Tongue (tissue), 2 donors: ENCODE measurements around the gene GPRIN2. TPM values are rescaled to one million over a fixed set of nuclear protein-coding genes. Genes with fewer than 3 reads are reported as not detected.
"Not testable (repeated sequence)": the region's sequence is repeated elsewhere in the genome, so short reads cannot be mapped to it uniquely, and the experiment has no call there.

Source experiments
- DNase-seq: peaks from one replicate; pipeline ENCODE4 v3.0.0-alpha.2; 2015
- total RNA-seq: library from RNA; depleted of rRNA; stranded (reverse); fragments of >200 nt; gene quantifications from one replicate; pipeline ENCODE4 v1.2.3, GENCODE V29; 2014

The GPRIN2 gene
- total RNA-seq, 1 donor from 2014 or later = 1.3 TPM

DNA sequence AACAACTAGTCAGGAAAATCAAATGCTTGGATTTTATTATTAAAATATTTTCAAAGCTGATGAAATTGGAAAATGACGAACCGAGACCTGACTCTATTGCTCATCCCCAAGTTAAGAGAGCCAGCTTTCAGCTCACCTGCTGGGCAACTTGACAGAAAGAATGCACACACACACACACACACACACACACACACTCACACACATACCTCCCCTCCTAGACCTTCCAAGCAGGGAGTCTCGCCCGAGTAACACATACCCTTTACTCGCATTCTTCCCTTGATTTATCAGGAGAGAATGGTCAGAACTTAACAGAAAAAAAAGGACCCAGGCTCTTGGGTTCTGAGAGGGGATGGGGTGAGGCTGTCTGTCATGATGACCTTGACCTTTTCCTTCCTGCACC lies 19.1 kb downstream of the GPRIN2 start:
- no peak for DNase-seq

DNA sequence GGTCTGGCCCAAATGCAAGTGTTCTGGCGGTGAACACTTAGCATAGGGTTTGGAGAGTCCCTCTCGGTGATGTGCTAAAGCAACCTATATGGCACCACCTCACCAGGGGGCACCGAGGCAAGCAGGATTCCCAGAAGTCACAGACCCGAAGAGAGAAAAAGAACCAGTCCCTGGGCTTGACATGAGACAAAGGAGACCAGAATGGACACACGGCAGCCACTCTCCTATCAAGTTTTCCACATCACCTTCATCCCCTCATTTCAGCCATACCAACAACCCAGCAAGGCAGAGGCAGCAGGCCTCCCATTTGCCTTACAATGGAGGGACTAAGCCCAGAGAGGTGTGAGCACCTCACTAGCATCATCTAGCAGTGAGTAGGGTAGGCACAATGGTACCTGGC lies 19.7 kb downstream of the GPRIN2 start:
- DNase-seq = no peak

DNA sequence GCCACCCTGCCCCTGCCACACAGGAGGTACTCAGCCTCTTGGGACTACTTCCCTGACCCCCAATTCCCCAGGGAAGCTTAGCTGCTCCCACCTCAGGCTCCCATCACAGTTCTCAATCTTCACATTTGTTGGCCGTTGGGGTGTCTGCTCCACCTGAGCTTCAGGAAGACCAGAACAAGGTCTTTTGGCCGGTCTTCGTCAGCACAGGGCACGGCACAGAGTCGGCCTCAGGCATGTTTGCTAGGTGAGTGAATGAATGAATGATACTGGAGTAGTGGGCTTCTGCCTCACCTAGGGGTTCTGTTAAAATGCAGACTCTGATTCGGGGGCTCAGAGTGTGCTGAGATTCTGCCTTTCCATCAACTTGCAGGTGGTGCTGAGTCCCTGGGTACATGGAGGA lies 20.3 kb downstream of the GPRIN2 start:
- no peak for DNase-seq

DNA sequence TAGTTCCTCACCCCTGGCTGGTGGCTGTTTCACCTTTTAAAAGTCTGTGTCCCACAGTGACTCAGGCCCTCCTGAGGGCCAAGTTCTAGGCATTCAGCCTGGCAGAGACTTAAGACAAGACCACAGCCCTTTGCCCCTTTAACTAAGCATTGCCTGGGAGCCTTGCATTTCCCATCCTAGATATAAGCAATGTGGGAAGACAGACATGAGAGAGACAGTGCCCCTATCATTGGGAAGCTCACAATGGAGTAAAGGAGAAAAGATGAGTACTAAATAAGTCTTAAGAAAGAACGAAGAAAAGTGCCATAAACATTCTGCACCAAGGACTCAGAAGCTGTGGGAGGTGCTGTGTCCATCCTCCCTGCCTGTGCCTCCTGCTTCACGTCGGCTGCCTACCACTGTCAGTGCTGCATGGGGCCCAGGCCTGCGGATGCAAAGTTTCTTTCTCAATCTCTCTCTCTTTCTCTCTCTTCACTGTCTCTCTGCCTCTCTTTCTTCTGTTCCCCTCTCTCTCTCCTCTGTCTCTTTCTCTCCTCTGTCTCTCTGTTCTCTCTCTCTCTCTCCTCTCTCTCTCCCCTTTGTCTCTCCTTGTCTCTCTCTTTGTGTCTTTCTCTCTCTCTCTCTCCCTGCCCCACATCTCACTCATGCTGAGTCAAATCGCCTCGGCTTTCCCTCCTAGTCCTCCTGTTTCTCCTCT lies 21.5 kb downstream of the GPRIN2 start:
- no peak for DNase-seq

DNA sequence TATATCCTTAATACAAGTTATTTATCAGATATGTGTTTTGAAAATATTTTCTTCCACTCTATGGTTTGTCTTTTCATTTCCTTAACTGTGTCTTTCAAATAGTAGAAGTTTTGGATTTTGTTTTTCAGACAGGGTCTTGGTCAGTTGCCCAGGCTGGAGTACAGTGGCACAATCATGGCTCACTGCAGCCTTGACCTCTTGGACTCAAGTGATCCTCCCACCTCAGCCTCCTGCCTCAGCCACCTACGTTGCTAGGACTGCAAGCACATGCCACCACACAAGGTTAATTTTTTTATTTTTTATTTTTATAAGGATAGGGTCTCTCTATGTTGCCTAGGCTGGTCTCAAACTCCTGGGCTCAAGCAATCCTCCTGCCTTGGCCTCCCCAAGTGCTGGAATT lies 24.2 kb downstream of the GPRIN2 start:
- DNase-seq = not testable (repeated sequence)

DNA sequence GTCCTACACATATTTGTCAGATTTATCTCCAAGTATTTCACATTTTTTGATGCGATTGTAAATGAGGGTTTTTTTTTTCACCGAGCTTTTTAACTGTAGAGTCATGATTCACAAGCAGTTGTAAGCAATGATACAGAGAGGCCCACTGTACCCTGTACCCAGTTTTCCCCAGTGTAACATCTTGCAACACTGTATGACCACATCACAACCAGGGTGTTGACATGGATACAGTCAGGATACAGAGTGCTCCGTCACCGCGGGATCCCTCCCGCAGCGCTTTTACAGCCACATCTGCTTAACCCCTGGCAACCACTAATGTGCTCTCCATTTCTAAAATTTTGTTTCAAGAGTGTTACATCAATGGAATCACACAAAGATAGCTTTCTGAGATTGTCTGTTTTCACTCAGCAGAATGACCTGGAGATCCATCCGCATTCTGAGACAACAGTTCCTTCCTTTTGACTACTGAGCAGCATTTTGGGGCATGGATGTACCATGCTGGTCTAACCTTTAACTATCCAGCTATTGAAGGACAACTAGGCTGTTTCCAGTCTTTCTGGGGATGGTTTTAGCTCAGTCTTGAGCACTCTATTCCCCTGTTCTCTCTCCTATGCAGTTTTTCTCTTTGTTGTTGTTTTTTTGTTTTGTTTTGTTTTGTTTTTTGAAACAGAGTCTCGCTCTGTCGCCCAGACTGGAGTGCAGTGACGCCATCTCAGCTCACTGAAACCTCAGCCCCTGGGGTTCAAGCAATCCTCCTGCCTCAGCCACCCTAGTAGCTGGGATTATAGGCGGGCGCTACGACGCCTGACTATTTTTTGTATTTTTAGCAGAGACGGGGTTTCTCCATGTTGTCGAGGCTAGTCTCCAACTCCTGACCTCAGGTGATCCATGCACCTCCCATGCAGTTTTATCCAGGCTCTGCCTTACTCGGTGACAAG lies 25.9 kb downstream of the GPRIN2 start:
- peak; percentile 77 for DNase-seq

DNA sequence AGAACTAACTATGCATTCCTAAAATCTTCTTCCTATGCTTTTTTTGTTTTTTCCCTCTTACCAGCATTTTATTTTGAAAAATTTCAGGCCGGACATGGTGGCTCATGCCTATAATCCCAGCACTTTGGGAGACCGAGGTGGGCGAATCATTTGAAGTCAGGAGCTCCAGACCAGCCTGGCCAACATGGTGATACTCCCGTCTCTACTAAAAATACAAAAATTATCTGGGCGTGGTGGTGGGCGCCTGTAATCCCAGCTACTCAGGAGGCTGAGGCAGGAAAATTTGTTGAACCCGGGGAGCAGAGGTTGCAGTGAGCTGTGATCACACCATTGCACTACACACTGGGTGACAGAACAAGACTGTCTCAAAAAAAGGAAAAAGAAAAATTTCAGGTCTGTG lies 26.7 kb downstream of the GPRIN2 start:
- not testable (repeated sequence) for DNase-seq

DNA sequence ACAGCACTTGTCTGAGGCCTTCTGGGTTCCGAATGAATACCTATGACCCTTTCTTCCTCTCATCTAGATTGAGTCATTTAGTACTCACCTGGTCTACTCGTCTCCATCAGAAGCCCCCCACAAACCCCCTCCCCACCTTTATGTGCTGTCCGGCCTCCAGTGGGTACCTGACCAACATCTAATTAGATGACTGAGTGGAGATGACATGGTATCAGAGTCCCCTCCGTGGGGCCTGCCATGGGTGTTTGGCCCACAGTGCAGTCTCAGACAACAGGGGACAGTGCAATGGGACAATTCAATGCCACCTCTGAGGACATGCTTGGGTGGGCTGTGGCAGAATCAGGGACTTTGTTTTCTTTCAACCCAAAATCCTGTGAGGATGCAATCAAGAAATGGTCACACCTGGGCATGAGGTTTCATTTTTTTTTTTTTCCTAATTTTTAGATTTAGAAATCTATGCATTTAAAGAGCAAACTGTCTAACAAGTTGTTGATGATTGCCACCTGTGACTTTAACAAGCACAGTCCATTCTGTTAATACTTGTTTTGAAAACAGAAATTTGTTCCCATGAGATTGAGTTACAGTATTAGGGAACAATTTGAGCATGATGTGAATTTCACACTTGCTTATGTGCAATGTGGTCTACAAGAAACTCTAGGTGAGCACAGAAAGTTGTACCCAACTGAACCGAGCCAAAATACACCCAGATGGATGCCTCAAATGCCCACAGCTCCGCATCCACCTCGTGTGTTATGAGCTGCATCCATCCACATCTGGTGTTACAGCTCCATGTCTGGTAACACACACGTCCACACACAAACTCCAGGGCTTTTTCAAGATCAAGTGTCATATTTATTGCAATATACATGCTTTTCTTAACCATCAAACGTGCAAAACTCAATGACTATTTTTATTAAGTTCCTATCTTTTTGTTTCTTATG lies 27.5 kb downstream of the GPRIN2 start:
- no peak for DNase-seq

DNA sequence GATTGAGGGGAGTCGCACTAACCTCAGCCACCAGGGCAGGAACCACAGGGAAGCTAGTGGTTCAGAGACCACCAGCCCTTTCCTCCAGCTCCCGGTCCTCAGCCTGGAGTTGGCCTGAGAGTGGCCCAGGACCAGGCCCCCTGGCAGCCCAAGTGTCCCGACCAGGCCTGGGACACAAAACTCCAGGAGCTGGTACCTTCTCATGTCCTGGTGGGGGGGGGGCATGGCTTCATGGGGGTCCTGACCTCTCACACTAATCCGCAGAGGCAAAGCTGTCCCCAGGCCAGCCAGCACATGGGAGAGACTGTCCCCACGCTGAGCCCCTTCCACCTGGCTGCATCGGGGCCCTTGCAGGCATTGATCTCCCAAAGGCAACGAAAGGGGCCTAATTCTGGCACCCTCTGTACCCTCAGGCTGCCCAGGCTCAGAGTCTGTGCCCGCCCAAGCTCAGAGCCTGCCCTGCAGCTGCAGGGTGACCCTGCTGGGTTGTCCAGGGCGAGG lies 28.2 kb downstream of the GPRIN2 start:
- no peak for DNase-seq

DNA sequence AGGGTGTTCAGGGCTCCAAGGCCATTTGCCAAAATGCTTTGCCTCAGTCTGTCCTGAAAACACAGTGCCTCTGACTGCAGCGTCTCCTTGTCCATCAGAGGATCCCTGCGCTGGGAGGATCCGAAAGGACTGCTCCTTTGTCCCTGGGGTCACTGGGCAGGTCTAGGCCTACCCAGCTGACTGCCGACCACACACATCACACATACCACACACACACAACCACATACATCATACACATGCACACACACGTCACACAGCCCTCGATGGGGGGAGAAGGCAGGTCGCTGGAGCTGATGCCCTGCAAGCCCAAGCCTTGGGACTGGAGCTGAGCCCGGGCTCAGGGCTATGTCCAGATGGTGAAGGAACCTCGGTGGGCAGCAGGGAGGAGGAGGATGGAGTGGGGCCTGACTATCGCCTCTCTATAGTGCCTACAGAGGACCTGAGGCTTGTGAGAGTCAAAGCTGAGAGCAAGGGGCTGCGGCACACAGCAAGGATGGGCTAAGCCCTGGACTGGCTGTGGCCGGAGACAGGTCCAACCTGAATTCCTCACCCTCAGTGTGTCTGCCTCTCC lies 29.1 kb downstream of the GPRIN2 start:
- no peak for DNase-seq

DNA sequence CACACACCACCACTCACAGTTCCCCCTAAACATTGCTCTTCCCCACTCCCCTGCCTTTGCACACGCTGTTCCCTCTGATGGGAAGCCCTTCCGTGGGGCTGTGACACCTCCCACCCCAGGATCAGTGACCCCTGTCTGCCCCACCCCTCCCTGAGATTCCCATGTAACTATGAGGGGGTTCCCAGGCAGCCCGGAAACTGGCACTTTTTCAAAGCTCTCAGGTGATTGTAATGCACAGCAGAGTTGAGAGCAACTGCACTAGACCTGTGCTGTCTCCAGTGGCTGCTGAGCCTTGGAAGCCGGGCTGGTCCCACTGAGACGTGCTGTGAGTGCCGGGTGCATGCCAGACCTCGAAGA lies 29.8 kb downstream of the GPRIN2 start:
- DNase-seq = no peak

DNA sequence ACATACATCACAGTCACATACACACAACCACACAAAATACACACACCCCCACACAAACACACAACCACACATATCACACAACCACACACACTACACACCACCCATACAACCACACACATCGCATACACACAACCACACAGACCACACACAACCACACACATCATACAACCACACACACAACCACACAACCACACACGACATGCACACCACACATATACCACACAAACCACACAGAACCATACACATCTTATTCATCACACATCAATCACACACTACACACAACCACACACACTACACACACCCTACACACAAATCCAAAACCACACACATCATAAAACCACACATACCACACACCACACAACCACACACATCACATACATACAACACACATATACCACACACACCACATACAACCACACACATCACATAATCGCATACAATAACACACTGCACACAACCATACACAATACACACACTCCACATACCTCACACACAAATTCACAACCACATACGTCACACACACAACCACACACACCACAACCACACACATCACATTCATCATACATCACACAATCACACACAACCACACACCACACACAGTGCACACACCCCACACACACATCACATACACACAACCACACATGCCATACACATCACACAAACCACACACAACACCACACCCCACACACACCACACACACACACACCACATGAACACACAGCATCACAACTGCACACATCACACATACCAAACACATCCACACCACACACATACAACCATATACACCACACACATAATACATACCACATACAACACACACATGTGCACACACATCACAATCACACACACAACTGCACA lies 30.4 kb downstream of the GPRIN2 start:
- no peak for DNase-seq

DNA sequence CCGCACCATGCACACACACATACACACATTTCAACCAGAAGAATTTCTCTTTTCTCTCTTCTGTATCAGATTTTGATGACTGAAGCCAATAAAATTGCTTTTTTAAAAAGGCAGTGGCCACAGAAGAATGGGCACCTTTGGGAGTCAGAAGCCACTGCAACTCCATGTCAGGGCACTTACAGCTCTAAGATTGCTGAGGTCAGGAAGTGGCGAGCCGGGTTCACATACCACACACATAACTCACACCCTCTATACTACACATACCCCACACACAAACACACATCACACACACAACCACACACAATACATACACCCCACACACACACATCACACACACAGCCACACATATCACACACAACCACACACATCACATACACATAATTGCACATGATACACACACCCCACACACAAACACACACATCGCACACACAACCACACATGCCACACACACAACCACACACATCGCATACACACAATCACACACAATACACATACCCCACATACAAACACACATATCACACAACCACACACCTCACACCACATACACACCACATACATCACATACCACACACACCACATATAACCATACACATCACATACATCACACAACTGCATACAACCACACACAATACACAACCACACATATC lies 31.2 kb downstream of the GPRIN2 start:
- DNase-seq = no peak

DNA sequence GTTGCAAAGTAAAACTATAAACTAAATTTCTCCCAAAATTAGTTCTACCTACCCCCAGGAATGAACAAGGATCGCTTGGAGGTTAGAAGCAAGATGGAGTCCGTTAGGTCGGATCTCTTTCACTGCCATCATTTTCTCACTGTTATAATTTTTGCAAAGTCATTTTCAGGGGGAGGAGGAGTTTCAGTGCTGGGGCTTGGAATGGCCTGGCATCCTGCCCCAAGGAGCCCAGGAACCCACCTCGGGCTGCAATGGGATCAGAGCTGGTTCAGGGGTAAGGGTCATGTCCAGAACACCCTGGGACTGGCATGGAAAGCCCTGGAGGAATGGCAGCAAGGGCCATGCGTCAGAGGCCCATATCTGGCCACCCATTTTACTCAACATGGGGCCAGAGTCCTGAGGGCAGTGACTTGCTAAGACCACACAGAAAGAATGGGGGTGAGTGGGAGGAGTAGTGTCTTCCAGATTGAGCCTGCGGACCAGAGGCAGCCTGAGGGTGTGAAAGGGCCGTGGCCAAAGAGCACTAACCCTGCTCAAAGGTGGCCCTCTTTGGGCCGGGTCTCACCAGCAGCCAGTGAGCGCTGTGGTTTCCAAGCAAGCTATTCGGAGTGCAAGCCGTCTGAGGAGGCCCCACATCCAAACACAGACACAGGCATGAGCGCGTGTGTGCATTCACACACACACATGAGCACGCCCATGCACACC lies 31.8 kb downstream of the GPRIN2 start:
- no peak for DNase-seq

DNA sequence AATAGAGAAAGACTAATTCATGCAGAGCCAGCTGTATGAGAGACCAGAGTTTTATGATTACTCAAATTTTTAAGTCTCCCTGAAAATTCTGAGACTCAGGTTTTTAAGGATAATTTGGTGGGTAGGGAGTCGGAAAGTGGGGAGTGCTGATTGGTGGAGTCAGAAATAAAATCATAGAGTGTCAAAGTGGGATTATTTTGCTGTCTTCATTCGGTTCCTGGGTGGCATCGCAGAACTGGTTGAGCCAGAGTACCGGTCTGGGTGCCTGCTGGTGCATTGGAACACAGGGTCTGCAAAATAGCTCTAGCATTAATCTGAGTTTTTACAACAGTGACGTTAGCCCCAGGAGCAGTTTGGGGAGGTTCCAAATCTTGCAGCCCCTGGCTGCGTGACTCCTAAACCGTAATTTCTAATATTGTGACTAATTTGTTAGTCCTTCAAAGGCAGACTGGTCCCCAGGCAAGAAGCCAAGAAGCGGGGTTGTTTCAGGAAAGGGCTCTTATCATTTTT lies 32.4 kb downstream of the GPRIN2 start:
- DNase-seq = peak; percentile 43

DNA sequence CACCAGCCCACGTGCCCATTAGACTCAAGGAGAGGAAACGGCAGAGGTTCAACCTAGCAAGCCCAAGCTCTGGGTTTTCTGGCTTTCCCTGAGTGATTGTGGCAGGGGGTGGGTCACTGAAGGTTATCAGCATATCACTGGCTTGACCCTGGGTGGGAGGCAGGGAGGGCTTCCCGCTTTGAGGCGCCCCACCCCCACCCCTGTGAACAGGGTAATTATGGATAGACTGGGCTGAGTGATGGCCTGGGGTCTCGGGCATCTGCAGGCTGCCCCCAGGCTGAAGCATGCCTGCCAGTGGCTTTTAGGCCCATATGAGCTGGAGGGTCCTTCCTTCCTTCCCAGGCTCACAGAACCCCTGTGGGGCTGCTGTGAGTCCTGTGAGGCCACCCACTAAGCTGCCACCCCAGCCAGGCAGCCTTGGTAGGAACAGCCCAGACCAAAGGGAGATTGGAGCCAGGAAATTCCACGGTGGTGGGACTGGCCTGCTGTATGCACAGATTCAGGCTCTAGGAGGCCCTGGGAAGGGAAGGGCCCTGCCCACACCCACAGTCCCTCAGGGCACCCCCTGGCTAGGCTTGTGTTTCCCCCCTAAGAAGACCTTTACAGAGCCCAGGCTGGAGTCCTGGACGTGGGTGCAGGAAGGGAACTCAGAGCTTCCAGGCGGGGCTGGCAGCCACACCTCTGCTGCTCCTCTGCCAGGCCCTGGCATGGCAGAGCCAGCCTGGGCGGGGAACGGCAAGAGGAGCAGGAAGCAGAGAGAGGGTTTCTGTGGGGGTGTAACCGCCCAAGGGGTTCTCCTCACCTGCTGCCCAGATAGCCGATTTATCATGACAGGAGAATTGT lies 33.1 kb downstream of the GPRIN2 start:
- DNase-seq = peak; percentile 58

DNA sequence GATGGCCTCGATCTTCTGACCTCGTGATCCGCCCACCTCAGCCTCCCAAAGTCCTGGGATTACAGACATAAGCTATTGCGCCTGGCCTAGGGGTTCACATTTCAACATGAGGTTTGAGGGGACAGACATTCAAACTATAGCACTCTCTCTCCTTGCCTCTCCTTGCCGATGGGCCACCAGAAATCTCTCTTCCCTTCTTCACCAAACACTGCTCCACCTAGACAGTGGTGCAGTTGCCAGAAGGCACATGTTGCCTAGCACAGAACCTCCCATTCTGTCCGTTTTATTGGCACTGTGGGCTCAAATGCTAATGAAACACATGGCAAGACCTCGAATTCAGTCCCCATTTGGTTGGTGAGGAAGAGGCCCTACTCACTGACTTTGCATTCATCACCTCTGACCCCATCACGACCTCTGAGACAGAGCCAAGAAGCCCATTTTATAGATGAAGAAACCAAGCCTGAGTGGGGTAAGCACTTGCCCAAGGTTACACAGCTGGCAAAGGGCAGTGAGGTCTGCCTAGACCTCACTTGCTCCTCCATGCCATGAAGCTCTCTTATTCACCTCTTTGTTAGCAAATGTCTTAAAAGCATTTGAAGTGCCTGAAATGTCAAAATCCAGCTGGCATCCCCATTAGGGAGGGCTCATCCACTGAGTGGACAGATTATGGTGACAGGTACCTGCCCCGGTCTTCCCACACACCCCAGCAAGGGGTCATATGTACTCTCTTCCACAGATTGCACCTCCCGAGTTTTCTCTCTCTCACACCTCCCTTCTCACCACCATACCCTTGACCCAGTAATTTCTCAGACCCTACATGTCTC lies 34.0 kb downstream of the GPRIN2 start:
- DNase-seq = no peak

DNA sequence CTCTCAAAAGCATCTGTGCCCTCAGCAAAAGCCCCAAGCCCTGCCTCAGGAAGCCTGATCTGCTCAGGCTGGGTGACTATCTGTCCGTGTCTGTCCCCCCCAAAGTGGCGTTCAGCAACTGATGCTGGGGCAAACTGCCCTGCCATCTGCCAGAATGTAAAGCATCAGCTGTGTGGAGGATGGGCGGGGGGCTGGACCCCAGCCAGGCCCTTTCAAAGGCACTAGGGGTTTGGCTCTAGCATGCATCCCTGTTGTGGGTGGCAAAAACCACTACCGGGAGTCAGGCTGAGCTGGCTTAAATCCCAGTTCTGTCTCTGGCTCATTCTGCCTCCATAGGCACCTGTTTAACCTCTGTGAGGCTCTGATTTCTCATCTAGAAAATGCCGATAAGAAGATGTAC lies 35.5 kb downstream of the GPRIN2 start:
- peak; percentile 88 for DNase-seq
